Ovary (tissue), 9 donors: ENCODE results near the gene TRANK1. TPM values are rescaled to one million over a fixed set of nuclear protein-coding genes. Genes with fewer than 3 reads are reported as not detected.
"Not testable (repeated sequence)": the region's sequence is repeated elsewhere in the genome, so short reads cannot be mapped to it uniquely, and the experiment has no call there.

Source experiments
- DNase-seq, 5 donors: peaks; one replicate each; pipeline ENCODE4 v3.0.0-alpha.2; 2019 to 2020
- H3K27ac ChIP-seq, 2 donors: fragments of 200-600 bp; one replicate each; pipeline versions ENCODE4 v1.5.1 to v1.8.0; 2019 to 2022
- H3K27me3 ChIP-seq: fragments of 200-600 bp; one replicate; pipeline ENCODE4 v1.8.0; 2022
- H3K36me3 ChIP-seq: fragments of 200-600 bp; sonication (generic); one replicate; pipeline ENCODE4 v1.5.1; 2019
- H3K4me1 ChIP-seq: one replicate; pipeline ENCODE4 v1.8.1; 2013; ENCODE audit warnings: mild to moderate bottlenecking, moderate library complexity; ENCODE audit not compliant: insufficient read depth
- H3K4me3 ChIP-seq: fragments of 200-600 bp; sonication (generic); one replicate; pipeline ENCODE4 v1.5.1; 2017
- H3K9me3 ChIP-seq, 2 donors: fragments of 200-600 bp in 1 of 2; sonication (generic) in 1 of 2; one replicate each; pipeline versions ENCODE4 v1.5.1 to v1.8.1; 2013 to 2019; ENCODE audit warnings: mild to moderate bottlenecking in 1 of 2, moderate library complexity in 1 of 2
- EP300 ChIP-seq: sonication (generic); formaldehyde crosslinking; IDR thresholded peaks from one replicate; pipeline ENCODE4 v1.6.1; 2017; ENCODE audit warnings: antibody characterized with exemption
- POLR2A ChIP-seq: fragments of 450-650 bp; IDR thresholded peaks from one replicate; pipeline ENCODE4 v1.6.1; 2017; ENCODE audit warnings: antibody characterized with exemption, mild to moderate bottlenecking, moderate library complexity
- WGBS, 3 donors: extraction: QIAGEN DNeasy Blood & Tissue Kit in 1 of 3; methylation state at CpG; one replicate each; pipeline versions ENCODE4 v1.1.5 to v1.1.7; 2013 to 2017; 5-methylcytosine and 5-hydroxymethylcytosine counted together
- intact Hi-C, 4 donors: fragments of 100-400 bp; cut with DNase I; formaldehyde crosslinking; loops; one replicate each; pipeline versions ENCODE4 v1.11.0 to v1.15.1; 2022 to 2023
- polyA plus RNA-seq, 2 donors: library from polyadenylated mRNA; stranded (reverse); fragments of 200-250 nt in 1 of 2; fragments of 350-450 nt in 1 of 2; fragmentation: Illumina TruSeq in 1 of 2; extraction: RNeasy Lipid Tissue Mini Kit (QIAGEN cat#74804) in 1 of 2; gene quantifications; one replicate each; pipeline ENCODE4 v1.2.3, GENCODE V29; 2013 to 2014
- total RNA-seq, 7 donors: library from RNA; depleted of rRNA in 2 of 7; stranded (reverse); fragments of >200 nt in 2 of 7; fragmentation: NEBNext Ultra II Directional in 3 of 7; extraction: Animal tissue kit (Norgen Biotek cat#: 25700) in 3 of 7; gene quantifications; one replicate each; pipeline versions ENCODE4 v1.1.0 to v1.2.4, GENCODE V29; 2016 to 2023
- TF ChIP-seq, protein P1 (sequence below), 3 donors: fragments of 450-650 bp in 2 of 3; fragments of 200-600 bp in 1 of 3; IDR thresholded peaks; one replicate each; pipeline versions ENCODE4 v1.5.1 to v1.8.0; 2016 to 2022; ENCODE audit warnings: antibody characterized with exemption in 3 of 3, mild to moderate bottlenecking in 1 of 3
- donor health status: DM: no; HTN: no; CAD: no; lungs with moderate emphysema.
- donor health status: DM: no; HTN: no; CAD: no.
- donor health status: Bipolar disorder and iron deficiency.
- donor health status: DM: yes; HTN: yes; CAD: no.
- donor health status: DM: no; HTN: no; CAD: no.
- donor health status: DM: yes; HTN: yes; CAD: no.

Gene TRANK1
- total and polyA plus RNA-seq, 9 donors, result 10.7 to 42.4 (median 24.6) TPM

DNA sequence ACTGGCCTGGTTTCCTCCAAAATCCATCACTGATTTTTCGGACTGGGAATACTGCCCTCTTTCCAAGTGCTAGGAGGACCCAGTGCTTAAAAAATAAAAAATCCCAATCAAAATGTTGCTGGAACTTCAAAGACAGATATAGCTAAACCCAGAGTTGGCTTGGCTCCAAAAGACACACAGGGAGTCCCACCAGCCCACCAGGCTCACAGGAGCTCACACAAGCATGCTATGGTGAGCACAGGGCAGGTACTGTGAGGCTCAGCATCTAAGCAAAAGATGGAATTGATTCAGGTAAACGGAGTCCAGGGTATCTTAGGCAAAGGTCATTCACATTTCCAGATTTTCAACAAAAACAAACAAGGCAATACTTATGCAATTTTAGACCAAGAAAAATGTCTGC lies 3.7 kb downstream of the TRANK1 start:
- intact Hi-C loops, result no loop called here
- Histone ChIP-seq H3K4me3 (no peak overlapping the region), H3K27ac (peak overlapping the region in 1 of 2 donors; percentile 45), H3K4me1 (peaks cover 14% of the 10 kb centered on the region), H3K36me3 (no peaks in the 10 kb centered on the region), H3K9me3 (no peaks in the 10 kb centered on the region), H3K27me3 (no peaks in the 10 kb centered on the region)
- WGBS, 3 donors, result 44 to 64% (median 58%) methylated on average over 2 of the region's 2 CpGs
- DNase-seq, result no peak
- no peak for TF ChIP-seq POLR2A
- TF ChIP-seq, protein P1, sequence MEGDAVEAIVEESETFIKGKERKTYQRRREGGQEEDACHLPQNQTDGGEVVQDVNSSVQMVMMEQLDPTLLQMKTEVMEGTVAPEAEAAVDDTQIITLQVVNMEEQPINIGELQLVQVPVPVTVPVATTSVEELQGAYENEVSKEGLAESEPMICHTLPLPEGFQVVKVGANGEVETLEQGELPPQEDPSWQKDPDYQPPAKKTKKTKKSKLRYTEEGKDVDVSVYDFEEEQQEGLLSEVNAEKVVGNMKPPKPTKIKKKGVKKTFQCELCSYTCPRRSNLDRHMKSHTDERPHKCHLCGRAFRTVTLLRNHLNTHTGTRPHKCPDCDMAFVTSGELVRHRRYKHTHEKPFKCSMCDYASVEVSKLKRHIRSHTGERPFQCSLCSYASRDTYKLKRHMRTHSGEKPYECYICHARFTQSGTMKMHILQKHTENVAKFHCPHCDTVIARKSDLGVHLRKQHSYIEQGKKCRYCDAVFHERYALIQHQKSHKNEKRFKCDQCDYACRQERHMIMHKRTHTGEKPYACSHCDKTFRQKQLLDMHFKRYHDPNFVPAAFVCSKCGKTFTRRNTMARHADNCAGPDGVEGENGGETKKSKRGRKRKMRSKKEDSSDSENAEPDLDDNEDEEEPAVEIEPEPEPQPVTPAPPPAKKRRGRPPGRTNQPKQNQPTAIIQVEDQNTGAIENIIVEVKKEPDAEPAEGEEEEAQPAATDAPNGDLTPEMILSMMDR (IDR thresholded peaks at IDR 0.05), result no peak
- no peak for TF ChIP-seq EP300

- no peak for TF ChIP-seq POLR2A
- TF ChIP-seq, protein P1 (IDR thresholded peaks at IDR 0.05), result no peak
- TF ChIP-seq EP300, result no peak
- no peaks in the 10 kb centered on the region for H3K36me3 ChIP-seq
- DNase-seq, result no peak
- WGBS, 3 donors, result 63 to 79% (median 76%) methylated on average over 1 of the region's 1 CpG
- no peaks in the 10 kb centered on the region for H3K9me3 ChIP-seq
- H3K27ac ChIP-seq, result no peak overlapping the region
- H3K4me3 ChIP-seq, result no peak overlapping the region
- intact Hi-C loops, result no loop called here
- H3K27me3 ChIP-seq, result no peaks in the 10 kb centered on the region
- H3K4me1 ChIP-seq, result peaks cover 14% of the 10 kb centered on the region
Measured at GRCh38 chr3:36937492-36937891, 7.4 kb downstream of the TRANK1 start.

DNA sequence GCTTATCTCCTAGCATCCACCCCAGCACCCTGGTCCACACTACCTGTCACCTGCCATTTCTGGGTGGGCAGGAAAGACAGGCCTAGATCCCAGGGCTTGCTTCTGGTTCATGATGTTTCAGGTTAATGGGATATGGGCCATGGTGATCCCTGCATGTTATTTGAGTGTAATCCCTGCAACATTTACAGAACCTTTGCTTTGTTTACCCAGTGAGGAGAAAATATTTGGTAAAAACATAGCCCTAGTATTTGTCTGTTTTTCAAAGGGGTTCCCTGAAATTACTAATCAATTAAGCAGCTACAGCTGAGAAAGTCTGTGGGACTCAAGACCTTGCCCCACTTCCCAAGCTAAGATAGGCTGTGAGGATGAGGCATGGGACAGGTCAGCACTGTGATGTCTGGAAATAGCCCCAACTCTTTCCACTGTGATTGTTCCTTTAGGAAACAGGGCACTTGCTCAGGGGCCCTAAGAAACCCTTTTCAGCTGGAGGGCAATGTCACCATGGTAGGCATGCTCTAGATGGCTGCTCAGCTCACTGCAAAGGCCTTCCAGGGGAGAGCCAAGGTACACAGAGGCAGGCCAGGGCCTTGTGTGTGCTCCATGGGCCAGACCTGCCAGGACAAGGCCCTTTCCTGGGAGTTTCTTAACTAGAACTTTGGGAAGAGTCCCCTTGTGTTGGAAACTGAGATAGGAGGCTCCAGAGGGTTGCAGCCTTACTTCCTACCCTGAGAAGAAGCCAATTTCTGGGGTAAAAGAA lies 11.1 kb downstream of the TRANK1 start:
- H3K36me3 ChIP-seq, result no peaks in the 10 kb centered on the region
- H3K9me3 ChIP-seq, result no peaks in the 10 kb centered on the region
- no peak overlapping the region for H3K4me3 ChIP-seq
- no peak overlapping the region for H3K27ac ChIP-seq
- no peak for TF ChIP-seq POLR2A
- intact Hi-C loops, result no loop called here
- H3K27me3 ChIP-seq, result no peaks in the 10 kb centered on the region
- no peaks in the 10 kb centered on the region for H3K4me1 ChIP-seq
- DNase-seq, result no peak

- H3K4me3 ChIP-seq, H3K27me3 ChIP-seq, H3K27ac ChIP-seq, H3K4me1 ChIP-seq, intact Hi-C loops, H3K9me3 ChIP-seq, DNase-seq, H3K36me3 ChIP-seq: not testable (repeated sequence)
- 96 to 100% (median 96%) methylated on average over 1 of the region's 1 CpG for WGBS, 3 donors
Measured at GRCh38 chr3:36931424-36931823, 13.4 kb downstream of the TRANK1 start.

DNA sequence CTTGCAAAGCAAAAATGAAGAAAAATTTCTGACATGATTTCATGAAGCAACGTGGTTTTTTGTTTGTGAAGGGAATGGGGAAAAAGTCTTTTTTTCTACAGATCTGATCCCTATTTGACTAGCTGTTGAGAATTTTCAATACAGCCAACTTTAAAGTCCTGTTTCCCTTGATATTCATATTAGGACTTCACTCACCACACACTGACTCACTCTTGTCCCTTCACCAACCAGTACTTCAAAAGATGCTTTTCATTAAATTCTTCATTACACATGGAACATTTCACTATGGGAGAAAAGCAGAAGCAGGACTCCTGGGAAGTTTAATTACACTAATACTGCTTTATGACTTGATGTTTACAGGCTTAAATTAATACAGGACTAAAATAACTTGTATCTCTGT lies 16.6 kb downstream of the TRANK1 start:
- no peak for DNase-seq
- Histone ChIP-seq H3K4me3 (no peak overlapping the region), H3K9me3 (no peaks in the 10 kb centered on the region), H3K36me3 (no peaks in the 10 kb centered on the region), H3K4me1 (no peaks in the 10 kb centered on the region), H3K27ac (no peak overlapping the region), H3K27me3 (no peaks in the 10 kb centered on the region)
- TF ChIP-seq EP300 (no peak), POLR2A (no peak)
- TF ChIP-seq, protein P1 (IDR thresholded peaks at IDR 0.05), result no peak
- intact Hi-C loops, result no loop called here
- 92 to 95% (median 92%) methylated on average over 1 of the region's 1 CpG for WGBS, 3 donors
